Body of pancreas (tissue), 4 donors: ENCODE measurements around the gene TRAPPC2. TPM values are rescaled to one million over a fixed set of nuclear protein-coding genes. Genes with fewer than 3 reads are reported as not detected.
A peak's percentile ranks its signal among the peaks of the same experiment; 100 is the strongest.
"Not testable (repeated sequence)": the region's sequence is repeated elsewhere in the genome, so short reads cannot be mapped to it uniquely, and the experiment has no call there.

Experiments
- ATAC-seq: fragments of 150-250 bp; one replicate; pipeline ENCODE4 v1.9.1; 2016
- DNase-seq, 4 donors: peaks; one replicate each; pipeline ENCODE4 v3.0.0-alpha.2; 2019
- H3K27ac ChIP-seq, 4 donors: fragments of 200-600 bp; sonication (generic); 1 replicate in 3 of 4; 2 replicates in 1 of 4; pipeline versions ENCODE4 v1.5.1 to v1.6.1; 2016 to 2019; ENCODE audit warnings: mild to moderate bottlenecking in 1 of 4, mixed read lengths in 1 of 4, moderate library complexity in 1 of 4
- H3K27me3 ChIP-seq, 2 donors: fragments of 200-600 bp; sonication (generic); one replicate each; pipeline ENCODE4 v1.6.0; 2016; ENCODE audit warnings: mild to moderate bottlenecking in 1 of 2
- H3K36me3 ChIP-seq, 2 donors: fragments of 200-600 bp; sonication (generic); replicated peaks in 1 of 2; 2 replicates each; pipeline ENCODE4 v1.5.1; 2016; ENCODE audit warnings: low read depth in 2 of 2; ENCODE audit not compliant: insufficient read depth in 1 of 2
- H3K4me1 ChIP-seq: fragments of 200-600 bp; sonication (generic); one replicate; pipeline ENCODE4 v1.6.0; 2016
- H3K4me3 ChIP-seq, 2 donors: fragments of 200-600 bp; sonication (generic); 1 replicate in 1 of 2; 2 replicates in 1 of 2; pipeline ENCODE4 v1.5.1; 2016 to 2019
- H3K9me3 ChIP-seq, 3 donors: fragments of 200-600 bp; sonication (generic); 1 replicate in 2 of 3; 2 replicates in 1 of 3; pipeline ENCODE4 v1.5.1; 2016
- POLR2A ChIP-seq, 3 donors: fragments of 450-650 bp; IDR thresholded peaks; one replicate each; pipeline ENCODE4 v1.6.1; 2016; ENCODE audit warnings: antibody characterized with exemption in 3 of 3, mild to moderate bottlenecking in 2 of 3
- WGBS, 2 donors: methylation state at CpG; one replicate each; pipeline ENCODE4 v1.1.5; 2017; 5-methylcytosine and 5-hydroxymethylcytosine counted together
- intact Hi-C: fragments of 100-400 bp; cut with DNase I; formaldehyde crosslinking; loops from one replicate; pipeline ENCODE4 v1.15.1; 2023
- total RNA-seq, 2 donors: library from RNA; depleted of rRNA; stranded (reverse); fragments of >200 nt; gene quantifications; one replicate each; pipeline ENCODE4 v1.1.0, GENCODE V29; 2016
- TF ChIP-seq, protein P1 (sequence below), 7 experiments: fragments of 450-650 bp in 4 of 7; fragments of 200-600 bp in 3 of 7; sonication (generic) in 3 of 7; IDR thresholded peaks; one replicate each; pipeline ENCODE4 v1.5.1; 2016 to 2019; ENCODE audit warnings: antibody characterized with exemption in 7 of 7

TRAPPC2 gene
- total RNA-seq, 2 donors from 2014 or later: 14.5 to 28.5 TPM

DNA sequence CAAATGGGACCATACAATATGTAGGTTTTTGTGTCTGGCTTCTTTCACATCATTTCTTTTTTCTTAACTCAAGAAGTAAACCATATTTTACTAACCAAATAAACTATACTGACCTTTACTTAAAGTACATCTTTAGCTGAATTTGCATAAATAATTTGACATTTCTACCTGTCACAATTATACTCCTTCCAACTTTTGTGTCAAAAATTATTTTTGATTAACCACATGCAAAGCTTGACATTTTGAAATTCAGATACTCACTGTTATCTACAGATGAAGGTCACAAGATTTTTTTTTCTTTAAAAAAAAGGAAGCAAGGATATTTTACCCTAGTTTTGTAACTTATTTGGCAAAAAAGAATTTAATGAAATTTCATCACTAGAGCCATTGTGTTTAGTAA lies 57.5 kb downstream of the TRAPPC2 start:
- DNase-seq: no peak
- Histone ChIP-seq H3K9me3 (no peaks in the 10 kb centered on the region), H3K27me3 (no peaks in the 10 kb centered on the region), H3K4me3 (no peak overlapping the region), H3K27ac (no peak overlapping the region), H3K36me3 (no peaks in the 10 kb centered on the region), H3K4me1 (no peaks in the 10 kb centered on the region)
- no peak for ATAC-seq
- no peak for TF ChIP-seq POLR2A (IDR thresholded peaks at IDR 0.05)
- TF ChIP-seq, protein P1, sequence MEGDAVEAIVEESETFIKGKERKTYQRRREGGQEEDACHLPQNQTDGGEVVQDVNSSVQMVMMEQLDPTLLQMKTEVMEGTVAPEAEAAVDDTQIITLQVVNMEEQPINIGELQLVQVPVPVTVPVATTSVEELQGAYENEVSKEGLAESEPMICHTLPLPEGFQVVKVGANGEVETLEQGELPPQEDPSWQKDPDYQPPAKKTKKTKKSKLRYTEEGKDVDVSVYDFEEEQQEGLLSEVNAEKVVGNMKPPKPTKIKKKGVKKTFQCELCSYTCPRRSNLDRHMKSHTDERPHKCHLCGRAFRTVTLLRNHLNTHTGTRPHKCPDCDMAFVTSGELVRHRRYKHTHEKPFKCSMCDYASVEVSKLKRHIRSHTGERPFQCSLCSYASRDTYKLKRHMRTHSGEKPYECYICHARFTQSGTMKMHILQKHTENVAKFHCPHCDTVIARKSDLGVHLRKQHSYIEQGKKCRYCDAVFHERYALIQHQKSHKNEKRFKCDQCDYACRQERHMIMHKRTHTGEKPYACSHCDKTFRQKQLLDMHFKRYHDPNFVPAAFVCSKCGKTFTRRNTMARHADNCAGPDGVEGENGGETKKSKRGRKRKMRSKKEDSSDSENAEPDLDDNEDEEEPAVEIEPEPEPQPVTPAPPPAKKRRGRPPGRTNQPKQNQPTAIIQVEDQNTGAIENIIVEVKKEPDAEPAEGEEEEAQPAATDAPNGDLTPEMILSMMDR (IDR thresholded peaks at IDR 0.05): no peak
- intact Hi-C loops: no loop called here

DNA sequence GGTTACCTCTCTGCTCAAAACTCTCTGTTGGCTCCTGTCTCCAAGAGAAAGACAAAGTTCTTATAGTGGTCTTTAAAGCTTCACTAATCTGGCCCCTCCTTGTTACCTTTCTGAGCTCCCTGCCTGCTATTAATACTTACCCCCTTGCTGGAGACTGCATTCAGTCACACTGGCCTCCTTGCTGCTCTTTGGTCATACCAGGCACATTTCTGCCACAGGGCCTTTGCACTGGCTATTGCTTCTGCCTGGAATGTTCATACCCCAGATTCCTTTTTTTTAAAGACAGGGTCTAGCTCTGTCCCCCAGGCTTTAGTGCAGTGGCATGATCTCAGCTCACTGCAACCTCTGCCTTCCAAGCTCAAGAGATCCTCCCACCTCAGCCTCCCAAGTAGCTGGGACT lies 61.4 kb downstream of the TRAPPC2 start:
- TF ChIP-seq POLR2A (IDR thresholded peaks at IDR 0.05): no peak
- TF ChIP-seq, protein P1 (IDR thresholded peaks at IDR 0.05): no peak
- no peak for ATAC-seq
- intact Hi-C loops: no loop called here
- H3K36me3 ChIP-seq: no peaks in the 10 kb centered on the region
- no peak for DNase-seq
- no peaks in the 10 kb centered on the region for H3K27me3 ChIP-seq
- no peak overlapping the region for H3K27ac ChIP-seq
- no peaks in the 10 kb centered on the region for H3K9me3 ChIP-seq
- peaks cover 14% of the 10 kb centered on the region for H3K4me1 ChIP-seq
- H3K4me3 ChIP-seq: no peak overlapping the region

DNA sequence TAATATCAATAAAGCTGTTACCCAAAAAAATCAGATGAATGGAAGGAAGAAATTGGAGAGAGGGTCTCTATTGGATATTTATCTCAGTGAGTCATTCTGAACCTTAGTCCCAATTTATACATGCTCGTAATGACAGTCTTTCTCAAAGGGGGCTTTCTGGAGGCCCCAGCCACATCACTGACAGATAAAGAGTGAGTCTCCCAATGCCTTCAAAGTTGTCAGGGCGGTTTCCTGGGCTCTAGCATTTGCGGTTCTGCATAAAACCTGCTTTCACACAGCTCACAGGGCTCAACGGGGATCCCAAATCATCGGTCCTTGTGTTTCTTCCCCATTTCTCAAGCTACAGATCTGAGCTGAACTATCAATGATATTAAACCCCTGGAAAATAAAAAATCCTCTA lies 64.2 kb downstream of the TRAPPC2 start:
- Histone ChIP-seq H3K36me3 (no peaks in the 10 kb centered on the region), H3K4me3 (no peak overlapping the region), H3K27me3 (no peaks in the 10 kb centered on the region), H3K9me3 (no peaks in the 10 kb centered on the region), H3K4me1 (peaks cover 26% of the 10 kb centered on the region), H3K27ac (peak overlapping the region in 2 of 4 donors; percentile 60 to 83)
- ATAC-seq: no peak
- WGBS, 2 donors: 91 to 98% methylated on average over 5 of the region's 5 CpGs
- intact Hi-C loops: no loop called here
- TF ChIP-seq, protein P1 (IDR thresholded peaks at IDR 0.05): no peak
- TF ChIP-seq POLR2A (IDR thresholded peaks at IDR 0.05): no peak
- no peak for DNase-seq

DNA sequence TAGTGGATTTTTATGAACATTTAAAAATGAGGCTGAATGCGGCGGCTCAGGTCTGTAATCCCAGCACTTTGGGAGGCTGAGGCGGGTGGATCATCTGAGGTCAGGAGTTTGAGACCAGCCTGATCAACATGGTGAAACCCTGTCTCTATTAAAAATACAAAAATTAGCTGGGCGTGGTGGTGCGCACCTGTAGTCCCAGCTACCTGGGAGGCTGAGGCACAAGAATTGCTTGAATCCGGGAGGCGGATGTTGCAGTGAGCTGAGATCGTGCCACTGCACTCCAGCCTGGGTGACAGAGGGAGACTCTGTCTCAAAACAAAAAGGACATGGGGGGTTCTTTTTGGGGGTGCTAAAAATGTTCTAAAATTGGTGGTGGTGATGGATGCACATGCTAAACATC lies 64.7 kb downstream of the TRAPPC2 start:
- ATAC-seq, H3K9me3 ChIP-seq, H3K27me3 ChIP-seq, H3K36me3 ChIP-seq, DNase-seq, H3K4me3 ChIP-seq, intact Hi-C loops: not testable (repeated sequence)
- 85 to 90% methylated on average over 3 to 8 of the region's 8 CpGs for WGBS, 2 donors
- Histone ChIP-seq H3K4me1 (peaks cover 26% of the 10 kb centered on the region), H3K27ac (peak overlapping the region; percentile 45 to 83 (median 71))

DNA sequence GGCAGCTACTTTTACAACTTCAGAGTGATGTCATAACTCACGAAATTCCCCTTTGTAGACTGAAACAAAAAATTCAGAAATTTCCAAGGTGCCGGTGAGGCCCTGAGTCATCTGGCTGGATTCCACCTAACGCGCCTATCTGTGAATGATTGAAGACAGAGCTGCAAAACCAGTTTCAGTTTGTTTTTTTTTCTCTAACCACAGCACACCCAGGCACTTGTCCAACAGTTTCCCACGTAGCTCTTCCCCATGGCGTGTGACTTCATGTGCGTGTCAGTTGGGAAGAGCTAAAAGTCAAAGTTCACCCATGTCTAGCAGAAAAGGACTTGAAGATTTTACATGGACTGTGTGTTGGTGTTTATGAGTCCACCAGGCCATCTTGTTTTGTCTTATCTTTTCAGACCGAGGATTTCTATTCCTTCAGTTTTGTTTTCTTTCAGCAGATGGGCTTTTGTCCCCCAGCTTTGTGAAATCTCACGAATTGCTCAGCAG lies 65.1 kb downstream of the TRAPPC2 start:
- 0 to 3% methylated on average over 9 of the region's 9 CpGs for WGBS, 2 donors
- DNase-seq (peak; percentile 84 to 93 (median 92)), ATAC-seq (peak; percentile 99)
- Histone ChIP-seq H3K27me3 (no peaks in the 10 kb centered on the region), H3K36me3 (no peaks in the 10 kb centered on the region), H3K27ac (peak overlapping the region; percentile 45 to 83 (median 71)), H3K9me3 (no peaks in the 10 kb centered on the region), H3K4me1 (peaks cover 26% of the 10 kb centered on the region), H3K4me3 (no peak overlapping the region)
- TF ChIP-seq, protein P1 (IDR thresholded peaks at IDR 0.05): no peak
- TF ChIP-seq POLR2A (IDR thresholded peaks at IDR 0.05): peak in 1 of 3 donors; percentile 13
- intact Hi-C loops: no loop called here
